Epithelial cell of proximal tubule (primary cell): ENCODE results near the gene EEF1G. TPM values are rescaled to one million over a fixed set of nuclear protein-coding genes. Genes with fewer than 3 reads are reported as not detected.
"Not testable (repeated sequence)": the region's sequence is repeated elsewhere in the genome, so short reads cannot be mapped to it uniquely, and the experiment has no call there.

ENCODE experiments used
- DNase-seq: peaks from one replicate; pipeline ENCODE4 v3.0.0-alpha.2; 2011; ENCODE audit warnings: low read depth
- H3K4me3 ChIP-seq: 2 replicates; pipeline ENCODE4 v1.5.1; 2011; ENCODE audit warnings: low read depth, mild to moderate bottlenecking, low read length
- total RNA-seq: library from RNA; depleted of rRNA; stranded (reverse); fragments of >200 nt; gene quantifications from 2 replicates; pipeline ENCODE4 v1.2.3, GENCODE V29; 2015
- TF ChIP-seq, protein P1 (sequence below): conservative IDR thresholded peaks from 2 replicates; pipeline ENCODE4 v1.5.1; 2012; ENCODE audit warnings: low read depth, mild to moderate bottlenecking, low read length

Gene EEF1G
- total RNA-seq, 1 donor from 2014 or later = 2,170 TPM

DNA sequence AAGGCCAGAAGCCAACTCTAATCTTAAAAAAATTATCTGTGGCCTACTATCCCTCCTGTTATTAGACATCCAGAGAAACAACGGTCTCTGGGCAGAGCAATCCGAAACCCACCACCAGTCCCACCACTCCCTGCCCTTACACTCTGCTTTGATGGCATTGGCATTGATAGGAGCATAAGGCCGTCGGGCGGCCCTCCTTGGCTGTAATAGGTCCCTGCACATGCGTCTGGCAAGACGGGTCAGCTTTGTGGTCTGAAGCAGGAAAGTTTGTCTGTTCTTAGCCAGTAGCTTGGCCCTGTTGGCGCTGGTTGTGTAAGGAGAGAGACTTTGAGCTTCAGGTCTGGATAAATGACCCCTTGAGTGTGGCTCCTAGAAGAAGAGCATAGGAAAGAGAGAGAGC is 21.4 kb upstream of the EEF1G start:
- no peak overlapping the region for H3K4me3 ChIP-seq
- TF ChIP-seq, protein P1, sequence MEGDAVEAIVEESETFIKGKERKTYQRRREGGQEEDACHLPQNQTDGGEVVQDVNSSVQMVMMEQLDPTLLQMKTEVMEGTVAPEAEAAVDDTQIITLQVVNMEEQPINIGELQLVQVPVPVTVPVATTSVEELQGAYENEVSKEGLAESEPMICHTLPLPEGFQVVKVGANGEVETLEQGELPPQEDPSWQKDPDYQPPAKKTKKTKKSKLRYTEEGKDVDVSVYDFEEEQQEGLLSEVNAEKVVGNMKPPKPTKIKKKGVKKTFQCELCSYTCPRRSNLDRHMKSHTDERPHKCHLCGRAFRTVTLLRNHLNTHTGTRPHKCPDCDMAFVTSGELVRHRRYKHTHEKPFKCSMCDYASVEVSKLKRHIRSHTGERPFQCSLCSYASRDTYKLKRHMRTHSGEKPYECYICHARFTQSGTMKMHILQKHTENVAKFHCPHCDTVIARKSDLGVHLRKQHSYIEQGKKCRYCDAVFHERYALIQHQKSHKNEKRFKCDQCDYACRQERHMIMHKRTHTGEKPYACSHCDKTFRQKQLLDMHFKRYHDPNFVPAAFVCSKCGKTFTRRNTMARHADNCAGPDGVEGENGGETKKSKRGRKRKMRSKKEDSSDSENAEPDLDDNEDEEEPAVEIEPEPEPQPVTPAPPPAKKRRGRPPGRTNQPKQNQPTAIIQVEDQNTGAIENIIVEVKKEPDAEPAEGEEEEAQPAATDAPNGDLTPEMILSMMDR = no peak
- DNase-seq = no peak

DNA sequence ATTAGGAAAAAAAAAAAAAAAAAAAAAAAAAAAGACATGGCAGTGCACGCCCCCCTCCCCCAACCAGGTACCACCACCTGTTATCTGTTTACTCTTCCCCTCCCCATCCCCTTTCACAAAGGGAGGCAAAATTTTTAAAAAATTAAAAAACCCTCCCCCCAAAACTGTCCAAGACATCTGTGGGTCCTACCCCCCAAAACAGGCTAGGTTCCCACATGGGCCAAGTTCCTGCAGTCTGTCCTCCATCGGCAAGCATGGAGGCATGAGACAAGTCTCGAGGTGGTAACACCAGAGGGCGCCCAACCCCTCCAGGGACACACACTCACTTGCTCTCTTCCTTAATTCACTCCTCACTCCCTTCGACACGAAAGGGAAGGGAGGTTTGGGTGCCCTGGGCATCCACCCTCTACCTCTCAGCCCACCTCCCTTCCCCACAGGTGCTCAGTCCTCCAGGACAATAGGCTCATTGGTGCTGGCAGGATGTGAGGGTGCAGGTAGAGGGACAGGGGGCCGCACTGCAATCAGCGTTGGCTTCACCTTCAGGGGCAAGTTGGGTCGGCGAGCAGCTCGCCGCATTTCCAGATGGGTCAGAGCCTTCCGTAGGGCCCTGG is 19.8 kb upstream of the EEF1G start:
- TF ChIP-seq, protein P1 = peak; percentile 73
- DNase-seq = no peak
- no peak overlapping the region for H3K4me3 ChIP-seq

DNA sequence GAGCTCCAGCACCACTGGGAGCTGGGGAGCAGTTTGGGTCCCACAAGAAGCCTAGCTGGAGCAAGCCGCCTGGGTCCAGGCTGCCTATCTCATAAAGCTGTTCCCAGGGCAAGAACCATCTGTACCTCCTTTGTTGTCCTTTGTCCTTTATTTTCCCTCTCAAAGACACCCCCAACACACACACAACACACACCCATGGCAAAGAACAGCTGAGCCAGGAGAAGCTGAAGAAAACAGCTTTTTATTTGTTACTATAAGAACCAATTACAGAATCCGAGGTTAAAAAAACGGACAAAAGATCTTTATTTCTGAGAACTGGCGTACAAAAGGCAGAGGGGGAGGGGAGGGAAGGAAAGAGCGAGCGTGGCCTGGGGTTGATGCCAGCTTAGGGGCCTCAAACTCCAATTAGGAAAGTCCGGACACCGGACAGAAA is 19.3 kb upstream of the EEF1G start:
- H3K4me3 ChIP-seq = no peak overlapping the region
- no peak for DNase-seq
- TF ChIP-seq, protein P1 = no peak

DNA sequence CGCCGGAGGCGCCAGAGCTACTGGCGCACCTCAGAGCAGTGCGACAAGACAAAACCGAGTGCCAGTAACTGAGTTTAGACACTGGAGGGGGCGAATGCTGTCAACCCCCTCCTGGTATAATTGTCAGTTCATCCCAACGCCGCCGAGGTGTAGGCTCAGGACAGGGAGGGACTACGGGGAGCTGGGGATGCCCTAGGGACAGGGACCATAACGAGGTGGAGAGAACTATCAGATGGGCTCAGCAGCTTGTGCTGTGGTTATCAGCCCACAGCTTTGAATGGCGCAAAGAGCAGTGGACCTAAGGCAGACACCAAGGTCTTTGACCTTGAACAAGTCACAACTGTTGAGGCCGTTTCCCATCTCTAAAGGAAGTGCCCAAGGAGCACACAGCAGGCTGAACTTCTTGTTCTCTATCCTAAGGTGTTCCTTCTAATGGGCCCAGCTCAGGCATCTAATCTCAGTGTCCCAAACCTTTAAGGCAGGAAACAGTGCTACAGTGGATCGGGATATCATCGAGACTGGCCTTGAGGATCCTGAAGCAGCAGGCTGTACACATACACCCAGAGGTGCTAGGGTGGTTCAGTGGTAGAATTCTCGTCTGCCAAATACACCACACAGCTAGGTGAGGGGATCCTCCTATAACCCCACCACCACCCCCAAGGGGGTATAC is 18.6 kb upstream of the EEF1G start:
- peak overlapping the region; percentile 85 for H3K4me3 ChIP-seq
- no peak for DNase-seq
- TF ChIP-seq, protein P1 = no peak

DNA sequence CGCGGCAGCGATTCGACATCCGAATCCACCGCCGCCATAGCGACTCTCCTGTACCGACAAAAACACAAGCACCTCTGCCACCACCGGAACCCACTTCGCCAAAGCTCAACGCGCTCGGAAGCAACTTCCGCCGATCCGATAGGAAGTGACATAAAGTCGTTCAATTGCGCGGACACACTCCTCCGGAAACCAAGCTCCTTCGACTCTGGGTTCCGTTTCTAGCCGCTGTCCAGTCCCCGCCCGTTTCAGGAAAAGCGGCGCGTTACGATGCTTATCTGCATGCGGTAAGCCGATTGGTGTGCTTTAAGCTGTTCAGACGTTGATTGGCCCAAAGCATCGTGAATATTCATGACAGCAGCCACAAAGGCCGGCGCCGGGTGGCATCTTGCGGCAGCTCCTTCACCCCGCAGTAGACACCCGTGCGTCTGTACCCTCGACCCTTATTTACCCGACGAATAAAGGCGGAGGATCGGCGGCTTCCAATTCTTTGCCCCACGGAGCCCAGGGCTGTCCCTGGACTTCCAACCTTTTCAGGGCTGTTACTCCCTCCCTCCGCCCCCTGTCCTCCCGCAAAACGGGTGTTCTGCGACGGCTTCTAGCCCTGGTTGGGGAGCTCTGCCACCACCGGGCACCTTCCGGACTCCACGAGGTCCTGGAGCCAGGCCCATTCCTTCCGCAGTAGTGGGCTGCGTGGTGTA is 17.9 kb upstream of the EEF1G start, which contains the start of gene TUT1:
Gene TUT1, minus strand, starts transcription at position 76 of the 698 bp plus-strand sequence. Its CDS starts 38 bp downstream, at position 38.
- peak; percentile 95 for DNase-seq
- TF ChIP-seq, protein P1 = peak; percentile 6
- peak within 1 kb of the TSS; percentile 85 for H3K4me3 ChIP-seq

DNA sequence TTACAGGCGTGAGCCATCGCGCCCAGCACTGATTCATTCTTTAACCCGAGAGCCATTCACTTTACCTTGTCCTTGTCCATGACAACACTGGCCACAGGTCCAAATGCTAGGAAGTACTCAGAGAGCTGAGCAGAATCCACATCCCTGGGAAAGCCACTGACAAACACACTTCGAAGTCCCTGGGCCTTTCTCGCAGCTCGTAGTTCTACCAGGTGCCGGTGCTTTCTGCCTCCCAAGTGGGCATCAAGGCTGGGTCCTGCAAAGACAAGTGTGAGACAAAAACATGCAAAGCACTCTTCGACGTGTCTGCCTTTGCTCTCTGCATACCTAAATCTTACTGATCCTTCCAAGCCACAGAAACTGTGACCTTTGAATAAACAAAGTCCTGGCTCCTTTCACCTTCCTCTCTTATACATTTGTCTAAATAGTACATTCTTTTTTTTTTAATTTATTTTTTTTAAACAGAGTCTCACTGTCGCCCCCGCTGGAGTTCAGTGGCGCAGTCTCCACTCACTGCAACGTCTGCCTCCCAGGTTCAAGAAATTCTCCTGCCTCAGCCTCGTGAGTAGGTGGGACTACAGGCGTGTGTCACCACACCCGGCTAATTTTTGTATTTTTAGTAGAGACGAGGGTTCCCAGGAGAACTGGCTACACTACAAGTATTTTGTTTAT is 15.4 kb upstream of the EEF1G start:
- no peak for DNase-seq
- TF ChIP-seq, protein P1 = peak; percentile 45
- no peak overlapping the region for H3K4me3 ChIP-seq

DNA sequence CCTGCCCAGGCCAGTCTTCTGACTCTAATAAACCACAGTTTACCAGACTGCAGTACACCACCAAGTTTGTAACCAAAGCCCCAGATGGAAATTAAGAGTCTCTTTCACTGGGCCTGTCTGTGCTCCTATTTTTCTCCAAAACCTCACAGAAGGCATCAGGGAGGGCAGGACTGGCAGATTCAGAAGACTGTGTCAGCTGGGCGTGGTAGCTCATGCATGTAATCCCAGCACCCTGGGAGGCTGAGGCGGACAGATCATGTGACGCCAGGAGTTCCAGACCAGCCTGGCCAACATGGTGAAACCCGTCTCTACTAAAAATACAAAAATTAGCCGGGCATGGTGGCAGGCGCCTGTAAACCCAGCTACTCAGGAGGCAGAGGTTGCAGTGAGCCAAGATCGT is 11.7 kb upstream of the EEF1G start:
- not testable (repeated sequence) for H3K4me3 ChIP-seq, DNase-seq

DNA sequence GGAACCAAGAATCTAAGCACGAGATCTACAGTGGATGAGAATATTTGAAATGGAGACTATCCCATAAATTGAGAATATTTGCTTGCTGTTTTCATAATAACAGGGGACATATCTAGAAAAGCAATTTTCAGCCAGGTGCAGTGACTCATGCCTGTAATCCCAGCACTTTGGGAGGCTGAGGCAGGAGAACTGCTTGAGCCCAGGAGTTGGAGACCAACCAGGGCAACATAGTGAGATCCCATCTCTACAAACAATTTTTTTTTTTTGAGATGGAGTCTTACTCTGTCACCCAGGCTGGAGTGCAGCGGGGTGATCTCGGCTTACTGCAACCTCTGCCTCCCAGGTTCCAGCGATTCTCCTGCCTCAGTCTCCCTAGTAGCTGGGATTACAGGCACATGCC is 8.0 kb upstream of the EEF1G start:
- H3K4me3 ChIP-seq, DNase-seq: not testable (repeated sequence)
